GM12864 (cell line): Measurements from ENCODE around the gene CD8B.

Experiments used
- DNase-seq: peaks from one replicate; pipeline ENCODE4 v3.0.0-alpha.2; 2011; ENCODE audit warnings: low read depth
- H3K4me3 ChIP-seq: 2 replicates; pipeline ENCODE4 v1.5.1; 2011; ENCODE audit warnings: mild to moderate bottlenecking, low read depth, low read length, control low read depth
- CTCF ChIP-seq: IDR thresholded peaks from 2 replicates; pipeline ENCODE4 v1.5.1; 2011; ENCODE audit warnings: low read depth, mild to moderate bottlenecking, moderate library complexity, low read length, control low read depth, inconsistent platforms; ENCODE audit errors: missing control alignments

Gene CD8B

GRCh38 chr2:86794861-86795260 lies 66.8 kb downstream of the CD8B start:
- H3K4me3 ChIP-seq, result no peak overlapping the region
- DNase-seq, result no peak
- TF ChIP-seq CTCF, result no peak

GRCh38 chr2:86793752-86794151 lies 67.9 kb downstream of the CD8B start:
- no peak for TF ChIP-seq CTCF

GRCh38 chr2:86791573-86791972 lies 70.1 kb downstream of the CD8B start:
- H3K4me3 ChIP-seq, result no peak overlapping the region
- TF ChIP-seq CTCF, result no peak
- no peak for DNase-seq

More at GRCh38 chr2:86793752-86794151, 67.9 kb downstream of the CD8B start:
- H3K4me3 ChIP-seq, result no peak overlapping the region
- no peak for DNase-seq

- no peak for TF ChIP-seq CTCF
- DNase-seq, result no peak
- no peak within 1 kb of the TSS for H3K4me3 ChIP-seq
These were observed 70.8 kb downstream of the CD8B start, which contains the start of gene CD8A for GRCh38 chr2:86790676-86791572. TSS of gene CD8A (minus strand) at chr2:86790913. CDS start at chr2:86790825, 88 bp downstream.

GRCh38 chr2:86790134-86790675 lies 71.5 kb downstream of the CD8B start:
- no peak for DNase-seq
- TF ChIP-seq CTCF, result no peak
- H3K4me3 ChIP-seq, result no peak overlapping the region

- no peak for DNase-seq
- no peak for TF ChIP-seq CTCF
- H3K4me3 ChIP-seq, result no peak overlapping the region
These were observed 72.0 kb downstream of the CD8B start for GRCh38 chr2:86789687-86790133.
